GM19455 (cell line): ENCODE data around the gene AIF1L.
"Not testable (repeated sequence)": the region's sequence is repeated elsewhere in the genome, so short reads cannot be mapped to it uniquely, and the experiment has no call there.

Experiments used
- ATAC-seq: cut with Tn5 transposase; IDR thresholded peaks from one replicate; pipeline ENCODE4 v1.9.1; 2021; ENCODE audit not compliant: unreplicated experiment

AIF1L gene

DNA sequence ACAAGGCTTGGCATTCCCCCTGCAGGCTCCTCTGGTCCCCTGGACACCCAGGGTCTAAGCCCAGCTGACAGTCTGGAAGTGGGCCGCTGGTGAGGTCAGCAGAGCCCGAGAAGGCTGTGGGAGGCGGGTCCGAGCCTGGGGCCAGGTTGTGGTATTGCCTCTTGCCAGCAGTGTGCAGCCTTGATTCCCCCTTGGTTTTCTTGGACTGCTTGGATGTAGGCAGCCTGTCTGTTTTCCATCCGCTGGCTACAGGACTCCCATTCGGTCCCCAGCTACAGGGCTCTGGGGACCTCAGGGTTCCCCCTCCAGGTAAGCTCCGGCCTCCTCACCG lies 1.6 kb downstream of the AIF1L start:
- no peak for ATAC-seq

DNA sequence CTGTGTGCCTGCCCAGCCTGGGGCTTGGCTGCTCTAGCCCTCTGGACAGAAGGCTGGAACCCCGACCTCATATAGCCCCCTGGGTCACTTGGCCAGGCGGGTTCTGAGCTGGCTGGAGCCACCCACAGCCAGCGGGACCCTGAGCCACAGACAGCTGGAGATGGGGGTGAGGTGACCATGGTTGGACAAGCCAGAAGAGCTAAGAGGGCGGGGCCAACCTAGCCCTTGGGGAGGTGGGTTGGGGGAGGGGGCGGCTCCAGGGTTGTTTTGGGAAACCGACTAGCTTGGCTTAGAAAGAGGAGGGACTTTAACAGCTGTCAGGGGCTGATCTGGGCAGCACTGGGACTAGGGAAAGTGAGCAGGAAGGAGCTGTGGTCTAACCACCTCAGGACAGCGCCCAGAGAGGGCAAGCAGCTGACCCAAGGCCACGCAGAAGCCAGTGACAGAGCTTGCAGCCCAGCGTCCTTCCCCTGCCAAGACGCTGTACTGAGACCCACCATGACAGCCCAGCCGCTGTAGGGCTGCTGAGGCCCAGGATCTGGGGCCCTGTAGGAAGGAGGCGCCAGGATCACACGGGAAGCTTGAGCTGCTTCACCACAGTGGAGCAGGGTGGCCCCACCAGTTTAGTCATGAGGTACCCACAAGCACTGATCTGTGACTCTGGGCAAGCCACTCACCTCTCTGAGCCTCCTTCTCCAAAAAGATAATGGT lies 2.2 kb downstream of the AIF1L start:
- no peak for ATAC-seq

DNA sequence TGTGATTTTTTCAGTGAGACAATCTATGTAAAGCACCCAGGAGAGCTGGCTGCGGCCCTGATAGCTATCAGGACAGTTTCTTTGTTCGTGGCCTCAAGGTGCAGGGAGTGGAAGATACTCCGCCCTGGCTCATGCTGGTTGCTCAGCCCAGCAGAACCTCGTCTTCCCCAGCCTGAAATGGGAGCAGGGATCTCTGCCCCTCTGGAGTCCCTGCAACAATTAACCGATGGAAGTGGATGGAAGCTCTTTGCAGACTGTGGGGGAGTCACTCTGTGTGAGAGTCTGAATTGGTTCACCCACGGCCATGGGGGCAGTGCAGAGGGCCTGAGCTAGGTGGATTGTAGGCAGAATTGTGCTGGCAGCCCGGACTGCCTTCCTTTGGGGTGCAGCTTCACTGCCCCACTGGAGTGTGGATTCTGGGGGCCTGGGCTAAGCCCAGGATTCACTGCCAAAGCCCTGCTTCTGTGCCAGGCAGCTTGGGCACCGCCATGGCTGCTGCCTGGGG lies 2.8 kb downstream of the AIF1L start:
- no peak for ATAC-seq

DNA sequence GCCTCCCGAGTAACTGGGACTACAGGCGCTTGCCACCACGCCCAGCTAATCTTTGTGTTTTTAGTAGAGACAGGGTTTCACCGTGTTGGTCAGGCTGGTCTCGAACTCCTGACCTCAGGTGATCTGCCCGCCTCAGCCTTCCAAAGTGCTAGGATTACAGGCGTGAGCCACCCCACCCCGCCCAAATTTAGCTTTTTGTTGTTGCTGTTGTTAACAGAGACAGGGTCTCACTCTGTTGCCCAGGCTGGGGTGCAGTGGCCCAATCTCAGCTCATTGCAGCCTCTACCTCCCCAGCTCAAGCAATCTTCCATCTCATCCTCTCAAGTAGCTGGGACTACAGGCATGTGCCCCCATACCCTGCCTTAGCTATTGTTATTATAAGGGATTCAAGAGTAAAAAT lies 3.5 kb downstream of the AIF1L start:
- not testable (repeated sequence) for ATAC-seq

DNA sequence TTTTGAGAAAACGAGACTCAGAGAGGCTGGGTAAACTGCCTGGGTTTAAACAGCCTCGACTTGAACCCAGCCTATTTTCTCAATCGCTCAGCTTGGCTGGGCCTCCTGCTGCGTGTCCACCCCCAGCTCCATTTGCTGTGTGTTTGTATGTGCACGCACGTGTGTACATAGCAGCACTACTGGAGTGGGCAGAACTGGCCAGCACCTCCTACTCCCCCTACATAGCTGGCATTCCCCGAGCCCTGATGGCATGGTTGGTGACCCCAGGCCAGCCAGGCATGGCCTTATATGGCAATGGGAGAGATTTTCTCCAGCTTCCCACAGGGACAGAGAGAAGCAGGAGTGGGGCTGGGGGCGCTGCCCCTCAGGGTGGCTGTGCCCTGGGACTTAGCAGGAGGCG lies 4.1 kb downstream of the AIF1L start:
- ATAC-seq, result no peak

DNA sequence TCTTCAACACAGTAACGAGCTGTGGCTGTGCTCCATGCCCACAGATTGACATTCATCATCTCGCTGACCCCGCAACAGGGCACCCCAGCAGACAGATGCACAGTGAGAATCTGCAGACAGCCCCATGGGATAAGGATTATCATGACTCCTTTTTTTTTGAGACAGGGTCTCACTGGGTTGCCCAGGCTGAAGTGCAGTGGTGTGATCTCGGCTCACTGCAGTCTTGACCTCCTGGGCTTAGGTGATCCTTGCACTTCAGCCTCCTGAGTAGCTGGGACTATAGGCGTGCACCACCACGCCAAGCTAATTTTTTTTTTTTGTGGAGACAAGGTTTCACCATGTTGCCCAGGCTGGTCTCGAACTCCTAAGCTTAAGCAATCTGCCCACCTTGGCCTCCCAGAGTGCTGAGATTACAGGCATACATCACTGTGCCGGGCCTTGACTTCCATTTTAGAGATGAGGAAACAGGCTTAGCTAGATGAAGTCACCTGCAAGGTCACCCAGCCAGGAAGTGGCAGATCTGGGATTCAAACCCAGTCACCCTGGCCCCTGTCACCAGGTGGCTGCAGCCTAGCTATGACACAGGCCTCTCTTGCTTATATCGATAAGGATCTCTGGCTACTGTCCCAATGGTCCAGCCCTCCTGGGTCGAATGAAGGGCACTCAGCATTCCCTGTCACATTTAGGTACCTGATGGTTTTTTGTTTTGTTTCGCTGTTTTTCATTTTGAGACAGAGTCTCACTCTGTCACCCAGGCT lies 5.1 kb downstream of the AIF1L start:
- no peak for ATAC-seq

DNA sequence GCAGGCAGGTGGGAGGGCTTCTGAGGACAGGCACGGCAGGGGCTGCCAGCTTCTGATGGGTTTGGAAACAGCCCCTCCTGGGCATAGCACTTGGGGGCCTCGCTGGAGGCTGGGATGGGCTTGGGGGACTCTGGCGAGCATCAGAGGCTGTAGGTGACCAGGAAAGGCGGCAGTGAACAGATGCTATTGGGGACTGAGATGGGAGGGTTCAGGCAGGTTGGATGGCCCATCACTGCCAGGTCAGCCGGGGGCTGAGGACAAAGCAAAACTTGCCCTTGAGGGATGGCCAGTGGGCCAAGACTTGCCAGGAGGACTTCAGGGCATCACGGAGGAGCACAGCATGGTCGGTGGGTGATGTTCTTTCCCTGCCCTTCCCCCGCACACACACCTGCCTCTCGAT lies 6.7 kb downstream of the AIF1L start:
- ATAC-seq, result no peak

DNA sequence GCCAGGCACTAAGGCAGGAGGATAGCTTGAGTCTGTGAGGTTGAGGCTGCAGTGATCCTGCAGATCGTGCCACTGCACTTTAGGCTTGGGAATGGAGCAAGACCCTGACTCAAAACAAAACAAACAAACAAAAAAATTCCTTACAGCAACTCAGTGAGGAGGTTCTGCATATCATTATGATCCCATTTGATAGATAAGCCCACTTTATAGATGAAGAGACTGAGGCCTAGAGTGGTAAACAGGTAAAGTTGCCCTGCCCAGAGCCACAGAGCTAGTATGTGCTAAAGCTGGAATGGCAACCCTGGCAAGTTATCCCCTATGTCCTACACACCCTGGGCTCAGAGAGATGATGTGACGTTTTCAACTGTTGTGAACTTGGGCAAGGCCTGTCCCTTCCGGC lies 7.2 kb downstream of the AIF1L start:
- ATAC-seq, result no peak

DNA sequence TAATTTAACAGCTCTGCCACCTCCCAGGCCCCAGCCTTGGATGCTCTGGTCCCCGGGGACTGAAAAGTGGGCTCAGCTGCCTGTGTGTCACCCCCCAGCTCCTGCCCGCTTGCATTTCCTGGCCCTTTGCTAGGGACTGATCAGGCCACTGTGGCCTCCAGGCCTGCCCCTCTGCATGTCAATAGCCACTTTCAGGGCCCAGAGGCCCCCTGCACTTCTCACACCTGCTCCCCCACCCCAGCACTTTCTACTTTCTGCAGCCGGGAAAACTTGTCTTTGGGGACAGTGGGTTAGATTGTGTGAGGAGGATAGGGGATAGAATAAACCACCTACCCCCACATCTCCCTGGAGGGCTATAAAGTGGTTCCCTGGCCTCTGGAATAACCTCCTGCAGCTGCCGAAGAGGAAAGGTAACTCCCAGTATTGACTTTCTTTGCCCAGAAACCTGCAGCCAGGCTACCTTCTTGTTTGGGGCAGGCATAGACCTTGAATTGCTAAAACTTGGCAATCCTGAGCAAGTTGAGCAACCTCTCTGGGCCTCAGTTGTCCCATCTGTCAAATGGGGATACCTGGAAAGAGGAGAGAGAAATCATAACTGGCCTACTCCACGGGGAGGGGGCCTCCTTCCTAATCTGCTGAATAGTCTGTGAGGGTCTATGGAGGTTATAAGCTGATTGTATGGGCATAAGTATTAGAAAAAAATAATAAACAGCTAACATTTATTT lies 7.8 kb downstream of the AIF1L start:
- ATAC-seq, result no peak

DNA sequence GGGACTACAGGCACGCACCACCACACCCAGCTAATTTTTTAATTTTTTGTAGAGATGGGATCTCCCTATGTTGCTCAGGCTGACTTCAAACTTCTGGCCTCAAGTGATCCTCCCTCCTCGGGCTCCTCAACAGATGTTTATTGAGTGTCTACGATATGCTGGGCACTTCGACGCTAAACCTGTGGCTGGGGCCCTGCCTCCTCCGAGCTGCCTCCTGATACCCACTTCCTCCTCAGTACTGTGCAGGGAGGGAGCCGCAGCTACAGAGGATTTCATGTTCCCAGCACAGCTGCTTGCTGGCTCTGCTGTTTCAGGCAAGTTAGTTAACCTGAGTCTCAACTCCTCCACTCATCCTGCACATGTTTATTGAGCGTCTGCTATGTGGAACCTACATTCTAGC lies 9.6 kb downstream of the AIF1L start:
- ATAC-seq, result no peak

DNA sequence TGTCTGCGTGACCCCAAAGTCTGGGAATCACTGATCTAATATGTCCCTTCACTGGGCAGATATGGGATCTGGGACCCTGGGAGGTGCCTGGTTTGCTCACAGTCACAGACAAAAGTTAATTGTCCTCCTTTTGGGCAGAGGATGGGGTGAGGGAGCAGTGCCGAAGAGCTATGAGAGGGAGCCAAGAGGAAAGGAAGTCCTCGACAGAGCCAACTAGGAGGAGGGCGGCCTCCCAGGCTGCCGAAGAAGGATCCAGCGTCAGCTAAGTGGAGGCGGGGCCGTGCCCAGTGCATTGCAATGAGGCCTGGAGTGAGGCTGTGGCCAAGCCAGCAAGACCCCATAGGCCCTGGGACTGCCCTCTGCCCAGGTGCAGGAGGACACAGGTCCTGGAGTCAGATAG lies 11.4 kb downstream of the AIF1L start:
- ATAC-seq, result no peak

DNA sequence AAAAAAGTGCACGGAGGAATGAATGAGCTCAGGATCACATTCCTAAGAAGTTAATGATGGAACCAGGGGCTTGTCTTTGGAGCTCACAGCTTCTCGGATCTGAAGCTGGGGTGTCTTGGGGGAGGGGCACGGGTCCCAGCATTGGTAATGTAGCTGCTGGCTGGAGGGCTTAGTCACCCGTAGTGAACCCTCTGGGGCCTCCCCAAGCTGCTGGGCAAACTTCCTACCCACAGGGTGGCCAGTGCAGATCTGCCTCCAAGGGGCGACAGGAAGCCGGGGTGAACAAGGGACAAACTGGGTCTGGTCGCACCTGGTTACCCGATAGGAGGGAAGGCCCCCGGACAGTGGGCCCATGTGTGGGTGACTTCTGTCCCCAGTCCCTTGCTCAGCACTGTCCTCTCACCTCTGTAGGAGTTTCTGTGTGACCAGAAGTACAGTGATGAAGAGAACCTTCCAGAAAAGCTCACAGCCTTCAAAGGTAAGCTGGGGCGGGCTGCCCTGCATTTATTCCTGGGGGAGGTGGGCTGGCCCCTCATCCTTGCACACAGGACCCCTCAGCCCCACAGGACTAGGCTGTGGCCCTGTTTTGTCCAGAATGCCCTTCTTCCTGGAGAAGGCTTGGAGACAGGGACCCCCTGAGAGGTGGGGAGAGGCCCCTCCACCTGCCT lies 15.0 kb downstream of the AIF1L start:
- no peak for ATAC-seq

DNA sequence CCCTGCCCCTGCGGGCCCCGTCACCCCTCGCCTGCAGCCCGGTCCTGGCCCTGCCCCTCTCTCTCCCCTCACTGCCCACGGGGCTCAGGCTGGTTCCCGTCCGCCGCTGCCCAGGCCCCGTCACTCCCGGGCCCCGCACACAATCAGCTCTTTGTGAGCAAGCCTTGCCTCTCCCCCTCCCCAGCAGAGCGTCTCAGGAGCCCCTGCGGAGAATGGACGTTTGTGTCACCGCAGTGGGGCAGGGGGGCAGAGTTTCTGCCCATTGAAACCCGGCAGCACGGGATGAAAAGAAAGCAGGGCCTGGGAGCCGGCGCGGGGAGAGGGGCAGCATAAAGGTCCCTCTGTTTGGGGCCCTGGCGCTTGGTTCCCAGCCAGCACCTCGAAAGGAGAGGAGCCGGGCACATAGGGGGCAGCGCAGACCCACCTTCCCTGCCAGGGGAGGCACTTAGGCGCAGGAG lies 15.6 kb downstream of the AIF1L start:
- ATAC-seq, result no peak

DNA sequence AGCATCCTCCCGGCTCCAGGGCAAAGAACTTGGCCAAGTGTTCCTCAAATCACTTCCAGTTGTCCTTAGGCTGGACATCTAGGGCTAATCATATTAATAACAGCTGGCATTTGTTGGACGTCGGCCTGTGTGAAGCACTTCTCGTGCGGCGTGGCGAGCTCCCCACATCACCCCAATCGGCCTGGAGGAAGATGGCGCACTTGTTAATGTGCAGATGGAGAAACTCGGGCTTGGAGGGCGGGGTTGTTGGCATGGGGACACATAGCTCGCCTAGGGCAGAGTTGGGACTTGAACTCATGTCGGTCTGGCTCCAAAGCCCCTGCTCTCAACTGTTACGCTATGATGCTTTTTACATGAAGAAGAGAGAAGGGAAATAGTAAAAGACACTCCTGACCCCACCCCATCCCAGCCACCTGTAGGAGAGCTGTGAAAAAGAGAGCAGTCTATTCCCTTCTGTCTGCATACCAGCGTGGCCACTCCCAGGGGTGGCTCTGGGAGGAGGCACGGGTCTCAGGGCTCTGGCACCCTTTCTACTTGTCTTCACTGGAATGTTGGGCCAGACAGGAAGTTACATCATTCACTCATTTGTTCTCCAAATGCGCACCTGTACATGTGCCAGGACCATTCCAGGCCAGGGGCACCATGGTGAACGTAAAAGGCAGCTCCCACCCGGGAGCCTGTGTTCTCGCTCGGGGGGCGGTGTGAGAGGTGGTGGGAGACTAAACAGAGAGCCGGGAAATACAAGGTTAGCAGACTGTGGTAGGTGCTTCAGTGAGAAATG lies 16.2 kb downstream of the AIF1L start:
- ATAC-seq, result no peak

DNA sequence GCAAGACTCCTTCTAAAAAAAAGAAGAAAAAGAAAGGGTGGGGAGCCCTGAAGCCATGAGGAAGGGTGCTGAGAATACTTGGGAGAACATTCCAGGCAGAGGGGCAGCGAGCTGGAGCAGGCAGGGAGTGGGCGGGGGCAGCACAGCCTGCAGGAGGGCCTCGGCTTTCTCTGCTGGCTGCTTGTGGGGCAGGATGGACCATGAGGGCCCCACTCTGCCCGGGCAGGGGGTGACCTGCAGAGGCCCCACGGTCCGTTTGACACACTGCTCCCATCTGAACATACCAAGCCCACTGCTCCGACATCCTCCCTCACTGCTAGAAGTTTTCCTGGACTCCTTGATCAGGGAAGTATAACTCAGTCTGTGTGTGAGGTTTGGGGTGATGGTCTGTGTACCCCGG lies 17.3 kb downstream of the AIF1L start:
- no peak for ATAC-seq

DNA sequence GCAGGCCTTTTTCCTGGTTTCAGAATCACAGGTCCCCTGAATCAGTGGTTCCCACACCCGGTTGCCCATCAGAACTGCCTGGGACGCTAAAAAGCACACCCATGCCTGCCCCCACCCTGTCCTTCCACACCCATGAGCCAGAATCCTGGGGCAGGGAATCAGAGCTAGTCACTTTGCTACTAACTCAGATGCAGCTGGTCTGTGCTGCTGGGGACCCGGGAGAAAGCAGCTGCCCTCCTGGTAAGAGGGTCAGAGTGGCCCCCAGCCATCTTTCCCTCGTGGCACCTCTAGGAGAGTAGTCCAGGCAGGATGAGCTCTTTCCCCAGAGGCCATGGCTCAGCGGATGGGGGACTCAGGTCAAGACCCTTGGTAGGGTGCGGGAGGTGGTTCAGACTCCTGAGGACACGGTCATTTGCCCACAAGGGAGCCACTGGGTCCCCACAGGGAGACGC lies 17.8 kb downstream of the AIF1L start:
- ATAC-seq, result no peak

DNA sequence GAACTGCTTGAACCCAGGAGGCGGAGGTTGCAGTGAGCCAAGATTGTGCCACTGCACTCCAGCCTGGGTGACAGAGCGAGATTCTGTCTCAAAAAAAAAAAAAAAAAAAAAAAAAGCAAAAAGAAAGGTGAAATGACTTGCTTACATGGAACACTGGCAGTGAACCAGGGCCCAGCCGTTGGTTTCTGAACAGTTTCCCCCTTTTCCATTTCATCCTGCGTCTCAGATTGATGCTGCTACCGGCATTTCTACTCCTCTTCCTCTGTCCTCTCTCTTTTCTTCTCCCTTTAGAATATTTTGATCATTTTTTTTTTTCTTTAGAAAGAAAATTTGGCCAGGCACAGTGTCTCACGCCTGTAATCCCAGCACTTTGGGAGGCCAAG lies 19.0 kb downstream of the AIF1L start:
- ATAC-seq, result not testable (repeated sequence)

DNA sequence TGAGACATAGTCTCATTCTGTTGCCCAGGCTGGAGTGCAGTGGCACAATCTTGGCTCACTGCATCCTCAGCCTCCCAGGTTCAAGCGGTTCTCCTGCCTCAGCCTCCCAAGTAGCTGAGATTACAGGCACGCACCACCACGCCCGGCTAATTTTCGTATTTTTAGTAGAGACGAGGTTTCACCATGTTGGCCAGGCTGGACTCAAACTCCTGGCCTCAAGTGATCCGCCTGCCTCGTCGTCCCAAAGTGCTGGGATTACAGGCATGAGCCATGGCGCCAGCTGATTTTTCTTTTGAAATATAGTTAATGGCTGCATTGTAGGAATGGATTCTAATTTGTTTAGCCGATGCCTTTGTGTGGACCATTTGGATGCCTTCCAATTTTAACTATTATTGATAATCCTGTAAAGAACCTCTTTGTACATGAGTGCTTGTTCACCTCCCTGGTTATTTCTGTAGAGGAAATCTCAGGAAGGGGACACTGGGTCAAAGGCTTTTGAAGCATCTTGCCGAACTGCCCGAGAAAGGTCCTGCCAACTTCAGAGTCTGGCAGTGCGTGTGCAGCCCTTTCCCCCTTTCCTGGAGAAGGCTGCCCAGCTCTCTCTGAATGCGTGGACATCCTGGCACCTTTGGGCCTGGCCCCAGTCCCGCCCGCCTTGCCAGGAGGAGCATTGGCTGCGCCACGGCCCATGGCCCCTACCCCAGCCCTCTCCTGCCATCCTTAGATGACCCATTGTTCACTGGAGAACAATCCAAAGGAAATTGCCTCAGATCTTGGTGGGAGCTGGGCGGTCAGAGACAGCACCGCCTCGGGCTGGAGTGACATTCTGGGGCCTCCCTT lies 20.2 kb downstream of the AIF1L start:
- ATAC-seq, result no peak

DNA sequence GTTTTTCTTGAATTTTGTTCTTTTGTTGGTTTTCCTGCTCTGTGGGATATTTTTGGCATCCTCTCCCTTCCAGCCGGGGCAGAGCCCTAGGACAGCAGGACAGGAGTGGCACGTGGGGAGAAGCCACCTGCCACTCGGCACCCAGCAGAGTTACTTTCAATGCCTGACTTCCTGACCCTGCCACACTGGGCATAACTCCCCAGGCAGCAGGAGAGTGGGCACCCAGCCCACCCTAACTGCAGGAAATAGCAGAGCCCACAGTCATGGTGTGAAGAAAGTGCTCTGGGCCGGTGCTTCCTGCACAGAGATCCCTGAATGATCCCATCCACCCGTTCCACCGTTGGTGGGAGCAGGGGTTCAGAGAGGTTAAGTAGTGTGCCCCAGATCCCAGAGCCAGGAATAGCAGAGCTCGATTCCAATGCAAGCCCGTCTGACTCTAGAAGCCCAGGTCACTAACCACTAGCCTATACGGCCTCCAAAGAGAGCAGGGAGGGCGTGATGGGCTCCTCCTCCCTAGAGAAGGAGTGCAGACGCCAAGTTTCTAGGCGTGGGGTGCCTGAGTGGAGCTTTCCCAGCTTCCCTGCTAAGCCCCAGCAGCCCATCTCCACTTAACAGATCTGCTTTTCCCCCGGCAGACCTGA lies 20.9 kb downstream of the AIF1L start:
- ATAC-seq, result no peak
